Measurements from ENCODE around the gene TUBA4A.
A peak's percentile ranks its signal among the peaks of the same experiment; 100 is the strongest.
"Not testable (repeated sequence)": the region's sequence is repeated elsewhere in the genome, so short reads cannot be mapped to it uniquely, and the experiment has no call there.

TUBA4A gene

DNA sequence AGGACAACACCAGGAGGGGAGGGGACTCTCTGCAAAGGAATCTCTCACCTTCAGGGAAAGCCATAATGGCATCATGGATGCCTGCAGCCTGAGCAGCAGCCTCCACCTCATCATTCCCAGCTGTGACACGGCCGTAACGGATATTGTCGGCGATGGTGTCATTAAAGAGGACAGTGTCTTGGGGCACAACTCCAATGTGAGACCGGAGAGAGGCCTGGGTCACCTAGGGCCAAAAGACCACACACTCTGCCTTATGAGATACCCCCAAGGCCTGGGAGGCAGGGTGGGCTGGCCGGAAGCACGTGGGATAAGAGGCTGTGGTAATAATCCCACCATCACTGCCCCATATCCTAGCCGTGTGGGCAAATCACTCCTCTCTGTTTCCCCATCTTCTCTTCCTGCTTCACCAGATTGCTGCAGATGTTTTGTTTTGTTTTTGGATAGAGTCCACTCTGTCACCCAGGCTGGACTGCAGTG, 42.8 kb downstream of the TUBA4A start:
- DNase-seq (no peak), ATAC-seq (no peak)

DNA sequence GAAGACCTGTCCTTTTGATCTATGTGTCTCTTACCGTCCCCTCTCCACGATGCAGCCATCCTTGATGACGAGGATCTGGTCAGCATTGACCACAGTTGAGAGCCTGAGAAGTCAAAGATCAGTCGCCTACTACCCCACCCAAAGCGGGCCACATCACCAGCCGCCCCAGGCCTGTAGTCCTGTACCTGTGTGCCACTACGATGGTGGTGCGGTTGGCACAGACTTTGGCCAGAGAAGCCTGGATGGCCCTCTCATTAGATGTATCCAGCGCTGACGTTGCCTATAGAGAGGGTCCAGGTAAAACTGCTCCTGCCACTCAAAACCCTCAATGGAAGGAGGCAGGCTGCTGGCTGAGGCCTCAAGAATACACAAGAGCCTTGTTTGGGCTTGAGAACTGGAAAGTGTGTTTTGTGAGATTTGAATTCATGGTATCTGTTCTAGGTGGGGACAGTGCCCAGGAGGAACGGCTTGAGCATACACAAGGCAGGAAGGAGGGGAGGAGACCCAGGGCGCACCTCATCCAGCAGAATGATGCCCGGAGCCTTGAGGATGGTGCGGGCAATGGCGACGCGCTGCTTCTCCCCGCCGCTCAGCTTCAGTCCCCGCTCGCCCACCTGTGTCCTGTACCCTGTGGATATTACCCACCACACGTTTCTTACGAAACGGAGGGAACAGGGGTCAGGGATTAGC, 43.4 kb downstream of the TUBA4A start:
- DNase-seq (no peak), ATAC-seq (no peak)

GRCh38 chr2:219209236-219210195, 44.2 kb downstream of the TUBA4A start:
- ATAC-seq (no peak), DNase-seq (no peak)

DNA sequence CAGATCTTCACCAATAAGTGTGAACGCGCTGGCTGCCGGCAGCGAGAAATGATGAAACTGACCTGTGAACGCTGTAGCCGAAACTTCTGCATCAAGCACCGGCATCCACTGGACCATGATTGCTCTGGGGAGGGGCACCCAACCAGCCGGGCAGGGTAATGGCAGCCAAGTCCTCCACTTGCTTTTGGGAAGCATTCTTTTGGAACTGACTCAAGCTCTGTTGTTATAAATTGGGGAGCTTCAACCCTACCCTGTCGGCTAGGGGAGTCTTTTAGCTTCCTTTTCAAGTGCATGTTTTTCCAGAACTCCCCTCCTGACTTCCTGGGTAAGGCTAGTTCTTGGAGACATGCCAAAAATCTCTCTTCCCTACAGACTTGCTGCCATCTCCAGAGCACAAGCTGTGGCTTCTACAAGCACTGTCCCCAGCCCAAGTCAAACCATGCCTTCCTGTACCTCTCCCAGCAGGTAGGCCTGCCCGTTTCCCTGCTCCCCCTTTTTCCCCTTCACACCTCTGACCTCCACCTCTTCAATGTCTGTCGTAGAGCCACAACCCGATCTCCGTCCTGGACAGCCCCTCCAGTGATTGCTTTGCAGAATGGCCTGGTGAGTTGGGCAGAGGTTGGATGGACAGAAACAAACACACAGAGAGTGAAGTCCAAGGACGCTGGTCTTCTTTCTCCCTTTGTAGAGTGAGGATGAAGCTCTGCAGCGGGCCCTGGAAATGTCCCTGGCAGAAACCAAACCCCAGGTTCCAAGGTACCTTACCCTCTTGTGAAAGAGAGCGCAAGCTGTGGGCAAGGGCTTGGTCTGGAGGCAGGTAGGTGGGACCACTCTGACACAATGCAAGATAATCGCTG, 45.6 kb downstream of the TUBA4A start:
- no peak for DNase-seq
- no peak for ATAC-seq

DNA sequence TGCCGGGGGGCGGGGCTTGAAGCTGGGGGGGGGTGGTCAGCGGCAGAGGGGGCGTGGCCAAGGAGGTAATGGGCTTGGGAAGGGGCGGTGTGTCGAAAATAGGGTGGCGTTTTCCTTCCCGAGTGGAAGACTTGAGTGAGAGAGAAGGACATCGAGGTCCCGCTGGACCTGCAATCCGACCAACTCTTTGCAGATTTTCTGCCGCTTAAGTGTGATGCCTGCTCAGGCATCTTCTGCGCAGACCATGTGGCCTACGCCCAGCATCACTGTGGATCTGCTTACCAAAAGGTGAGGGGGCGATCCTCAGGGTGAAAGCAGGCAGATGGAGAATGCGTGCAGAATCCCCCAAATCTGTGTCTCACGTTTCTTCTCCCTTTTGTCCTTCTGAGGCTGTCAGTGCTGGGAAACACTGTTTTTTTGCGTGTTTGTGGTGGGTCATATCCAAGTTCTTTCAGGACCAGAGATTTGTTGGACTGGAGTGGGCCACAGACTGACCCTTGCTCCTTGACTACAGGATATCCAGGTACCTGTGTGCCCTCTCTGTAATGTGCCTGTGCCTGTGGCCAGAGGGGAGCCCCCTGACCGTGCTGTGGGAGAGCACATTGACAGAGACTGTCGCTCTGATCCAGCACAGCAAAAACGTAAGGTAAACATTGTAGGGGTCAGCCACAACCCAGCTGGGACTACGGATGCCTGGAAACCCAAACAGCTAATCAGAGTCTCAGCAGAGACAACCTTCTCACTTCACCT, 46.4 kb downstream of the TUBA4A start:
- ATAC-seq (no peak), DNase-seq (no peak)

- ATAC-seq (peak; percentile 97), DNase-seq (peak; percentile 97)
These were observed 47.2 kb downstream of the TUBA4A start, which contains the start of gene ZFAND2B for GRCh38 chr2:219206328-219207133. Gene ZFAND2B, plus strand, starts transcription at chr2:219206782. Its CDS starts 206 bp downstream, at chr2:219206988.

GRCh38 chr2:219205981-219206327, 47.8 kb downstream of the TUBA4A start:
- DNase-seq (no peak), ATAC-seq (no peak)

DNA sequence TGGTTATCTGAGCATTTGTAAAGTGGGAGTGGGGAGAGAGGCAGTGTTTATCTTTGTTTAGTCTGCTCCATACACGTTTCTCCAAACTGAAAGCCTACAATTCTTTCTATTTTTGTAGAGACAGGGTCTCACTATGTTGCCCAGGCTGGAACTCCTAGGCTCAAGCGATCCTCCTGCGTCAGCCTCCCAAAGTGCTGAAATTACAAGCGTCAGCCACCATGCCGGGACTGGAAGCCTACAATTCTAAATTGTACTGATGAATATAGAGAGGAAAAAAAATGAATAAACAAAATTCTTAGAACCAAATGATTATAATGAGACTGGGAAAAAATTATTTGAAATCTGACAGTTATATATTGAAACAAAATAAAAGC, 48.6 kb downstream of the TUBA4A start:
- ATAC-seq: no peak
- DNase-seq: no peak

DNA sequence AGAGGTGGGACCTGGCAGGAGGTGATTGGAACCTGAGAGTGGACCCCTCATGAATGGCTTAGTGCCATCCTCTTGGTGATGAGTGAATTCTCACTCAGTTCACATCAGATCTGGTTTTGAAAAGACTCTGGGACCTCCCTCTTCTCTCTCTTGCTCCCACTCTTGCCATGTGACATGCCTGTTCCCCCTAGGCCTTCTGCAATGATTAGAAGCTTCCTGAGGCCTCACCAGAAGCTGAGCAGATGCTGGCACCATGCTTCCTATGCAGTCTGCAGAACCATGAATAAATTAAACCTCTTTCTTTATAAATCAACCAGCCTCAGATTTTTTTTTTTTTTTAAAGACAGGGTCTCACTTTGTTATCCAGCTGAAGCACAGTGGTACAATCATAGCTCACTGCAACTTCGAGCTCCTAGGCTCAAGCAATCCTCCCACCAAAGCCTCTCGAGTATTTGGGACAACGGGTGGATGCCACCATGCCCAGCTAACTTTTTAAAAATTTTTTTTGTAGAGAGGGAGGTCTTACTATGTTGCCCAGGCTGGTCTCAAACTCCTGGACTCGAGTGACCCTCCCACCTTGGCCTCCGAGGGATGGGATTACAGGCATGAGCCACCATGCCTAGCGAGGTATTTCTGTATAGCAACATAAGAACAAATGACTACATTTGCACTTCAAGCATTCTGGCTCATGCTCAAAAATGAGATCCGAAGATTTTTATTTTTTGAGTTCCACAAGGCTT, 49.1 kb downstream of the TUBA4A start:
- ATAC-seq (no peak), DNase-seq (no peak)

DNA sequence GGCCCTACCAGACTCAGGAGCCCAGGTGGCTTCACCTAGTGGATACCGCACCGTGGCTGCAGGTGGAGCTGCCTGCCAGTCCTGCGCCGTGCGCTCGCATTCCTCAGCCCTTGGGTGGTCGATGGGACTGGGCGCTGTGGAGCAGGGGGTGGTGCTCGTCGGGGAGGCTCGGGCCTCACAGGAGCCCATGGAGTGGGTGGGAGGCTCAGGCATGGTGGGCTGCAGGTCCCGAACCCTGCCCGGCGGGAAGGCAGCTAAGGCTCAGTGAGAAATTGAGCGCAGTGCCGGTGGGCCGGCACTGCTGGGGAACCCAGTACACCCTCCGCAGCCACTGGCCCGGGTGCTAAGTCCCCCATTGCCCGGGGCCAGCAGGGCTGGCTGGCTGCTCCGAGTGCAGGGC, 52.4 kb downstream of the TUBA4A start:
- ATAC-seq, DNase-seq: not testable (repeated sequence)

DNA sequence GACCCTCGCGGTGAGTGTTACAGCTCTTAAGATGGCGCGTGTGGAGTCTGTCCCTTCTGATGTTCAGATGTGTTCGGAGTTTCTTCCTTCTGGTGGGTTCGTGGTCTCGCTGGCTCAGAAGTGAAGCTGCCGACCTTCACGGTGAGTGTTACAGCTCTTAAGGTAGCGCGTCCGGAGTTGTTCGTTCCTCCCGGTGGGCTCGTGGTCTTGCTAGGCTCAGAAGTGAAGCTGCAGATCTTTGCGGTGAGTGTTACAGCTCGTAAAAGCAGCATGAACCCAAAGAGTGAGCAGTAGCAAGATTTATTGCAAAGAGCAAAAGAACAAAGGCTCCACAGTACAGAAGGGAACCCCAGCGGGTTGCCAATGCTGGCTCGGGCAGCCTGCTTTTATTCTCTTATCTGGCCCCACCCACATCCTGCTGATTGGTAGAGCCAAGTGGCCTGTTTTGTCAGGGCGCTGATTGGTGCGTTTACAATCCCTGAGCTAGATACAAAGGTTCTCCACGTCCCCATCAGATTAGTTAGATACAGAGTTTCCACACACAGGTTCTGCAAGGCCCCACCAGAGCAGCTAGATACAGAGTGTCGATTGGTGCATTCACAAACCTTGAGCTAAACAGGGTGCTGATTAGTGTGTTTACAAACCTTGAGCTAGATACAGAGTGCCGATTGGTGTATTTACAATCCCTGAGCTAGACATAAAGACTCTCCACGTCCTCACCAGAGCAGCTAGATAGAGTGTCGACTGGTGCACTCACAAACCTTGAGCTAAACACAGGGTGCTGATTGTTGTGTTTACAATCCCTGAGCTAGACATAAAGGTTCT, 53.0 kb downstream of the TUBA4A start:
- DNase-seq: peak; percentile 60
- not testable (repeated sequence) for ATAC-seq
